Ovary (tissue), 3 donors: ENCODE measurements around the gene DAPK1.

Experiments used
- CTCF ChIP-seq, 3 donors: fragments of 450-650 bp in 2 of 3; fragments of 200-600 bp in 1 of 3; IDR thresholded peaks; one replicate each; pipeline versions ENCODE4 v1.5.1 to v1.8.0; 2016 to 2022; ENCODE audit warnings: antibody characterized with exemption in 3 of 3, mild to moderate bottlenecking in 1 of 3
- EP300 ChIP-seq: sonication (generic); formaldehyde crosslinking; IDR thresholded peaks from one replicate; pipeline ENCODE4 v1.6.1; 2017; ENCODE audit warnings: antibody characterized with exemption
- POLR2A ChIP-seq: fragments of 450-650 bp; IDR thresholded peaks from one replicate; pipeline ENCODE4 v1.6.1; 2017; ENCODE audit warnings: antibody characterized with exemption, mild to moderate bottlenecking, moderate library complexity
- donor health status: DM: no; HTN: no; CAD: no.

GRCh38 chr9:87534036-87534435, 36.4 kb downstream of the DAPK1 start:
- TF ChIP-seq CTCF (IDR thresholded peaks at IDR 0.05) (no peak), EP300 (no peak), POLR2A (no peak)
